Putamen (tissue), 1 donor: ENCODE results near the gene SHB.

Experiments
- DNase-seq: peaks from one replicate; pipeline ENCODE4 v3.0.0-alpha.2; 2016; ENCODE audit warnings: low spot score

The SHB gene

DNA sequence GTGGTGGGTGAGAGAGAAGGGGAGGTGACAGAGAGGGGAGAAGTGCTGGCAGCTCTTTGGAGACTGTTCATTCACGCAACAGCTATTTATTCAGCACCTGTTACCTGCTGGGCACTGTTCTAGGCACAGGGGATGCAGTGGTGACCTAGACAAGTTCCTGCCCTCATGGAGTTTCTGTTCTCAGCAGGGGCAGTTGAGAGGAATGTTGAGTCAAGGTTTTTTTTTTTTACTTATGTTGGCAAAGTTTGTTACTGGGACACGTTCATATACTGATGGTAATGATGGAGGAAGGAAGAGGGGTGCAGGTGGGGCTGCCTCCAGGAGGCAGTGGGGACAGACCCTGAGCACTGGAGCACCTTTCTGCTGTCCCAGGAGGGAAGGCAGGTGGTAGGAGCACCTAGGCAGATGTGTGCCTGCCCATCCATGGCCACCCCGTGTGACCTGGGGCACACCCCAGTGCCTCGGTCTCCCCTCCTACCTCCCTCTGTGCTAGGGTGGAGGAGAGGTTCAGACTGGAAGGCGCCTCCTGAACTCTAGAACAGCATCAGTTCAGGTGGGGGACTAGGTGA, 115.7 kb downstream of the SHB start:
- DNase-seq = no peak

DNA sequence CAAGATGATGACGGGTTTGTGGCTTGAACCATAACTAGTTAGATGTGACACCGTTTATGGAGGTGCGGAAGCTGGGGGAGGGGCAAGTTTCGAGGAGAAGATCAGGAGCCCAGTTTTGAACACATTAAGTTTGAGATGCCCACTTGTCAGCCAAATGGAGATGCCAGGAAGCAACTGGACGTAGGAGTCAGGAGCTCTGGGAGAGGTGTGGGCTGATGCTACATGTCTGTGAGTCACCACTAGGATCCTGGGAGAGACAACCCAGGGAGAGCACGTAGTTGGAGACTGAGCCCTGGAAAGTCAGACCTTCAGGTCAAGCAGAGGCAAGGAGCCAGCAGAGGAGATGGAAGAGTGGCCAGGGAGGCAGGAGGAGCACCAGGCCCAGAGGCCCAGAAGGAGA, 116.3 kb downstream of the SHB start:
- no peak for DNase-seq

DNA sequence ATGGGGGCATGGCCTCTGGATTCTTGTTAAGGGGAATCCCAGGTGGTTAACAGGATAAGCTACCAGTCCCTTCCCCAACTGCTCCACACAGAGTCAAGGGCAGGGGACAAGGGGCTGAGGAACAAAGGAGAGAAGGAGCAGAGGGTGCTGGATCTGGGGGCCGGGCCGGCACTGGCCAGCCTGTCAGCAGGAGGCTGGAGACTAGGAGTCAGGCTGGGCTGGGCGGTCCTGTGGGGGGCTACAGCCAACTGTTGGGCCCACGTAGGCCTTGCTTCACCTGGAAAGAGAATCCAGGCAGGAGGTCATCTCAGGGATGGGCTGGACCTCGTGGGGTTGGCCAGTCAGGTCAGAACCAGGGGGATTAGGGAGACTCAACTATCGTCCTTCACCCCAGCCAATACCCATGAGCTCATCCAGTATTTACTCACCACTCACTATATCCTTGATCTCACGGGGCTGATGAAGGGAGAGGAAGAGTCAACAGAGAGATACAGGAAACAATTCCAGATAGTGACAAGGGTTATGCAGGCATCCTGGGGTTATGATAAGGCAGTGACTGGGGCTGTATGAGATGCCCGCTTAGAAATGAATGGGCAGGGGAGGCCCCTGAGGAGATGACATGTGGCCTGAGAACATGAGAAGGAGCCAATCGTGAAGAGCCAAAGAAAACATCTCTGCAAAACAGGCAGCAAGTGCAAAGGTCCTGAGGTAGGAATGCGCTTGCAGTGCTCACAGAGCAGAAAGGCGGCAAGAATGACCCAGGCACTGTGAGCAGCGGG, 117.2 kb downstream of the SHB start:
- no peak for DNase-seq

DNA sequence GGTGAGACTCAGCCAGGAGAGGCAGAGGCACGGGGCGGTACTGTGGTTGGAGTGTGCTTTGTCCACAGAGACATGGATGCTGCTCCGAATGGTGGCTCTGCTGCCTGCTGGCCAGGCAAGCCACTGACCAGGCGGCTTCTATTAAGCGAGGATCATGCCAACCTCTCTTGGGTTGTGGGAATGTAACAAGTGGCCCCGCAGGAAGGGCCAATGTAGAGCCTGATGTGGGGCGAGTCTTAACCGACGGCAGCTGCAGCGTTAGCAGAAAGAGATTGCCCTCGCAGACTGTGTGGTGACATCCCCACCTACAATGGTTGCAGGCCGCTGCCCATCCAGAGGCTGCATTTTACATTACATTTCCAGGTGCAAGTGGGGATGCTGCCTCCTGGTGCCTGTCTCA, 118.5 kb downstream of the SHB start:
- DNase-seq = no peak

DNA sequence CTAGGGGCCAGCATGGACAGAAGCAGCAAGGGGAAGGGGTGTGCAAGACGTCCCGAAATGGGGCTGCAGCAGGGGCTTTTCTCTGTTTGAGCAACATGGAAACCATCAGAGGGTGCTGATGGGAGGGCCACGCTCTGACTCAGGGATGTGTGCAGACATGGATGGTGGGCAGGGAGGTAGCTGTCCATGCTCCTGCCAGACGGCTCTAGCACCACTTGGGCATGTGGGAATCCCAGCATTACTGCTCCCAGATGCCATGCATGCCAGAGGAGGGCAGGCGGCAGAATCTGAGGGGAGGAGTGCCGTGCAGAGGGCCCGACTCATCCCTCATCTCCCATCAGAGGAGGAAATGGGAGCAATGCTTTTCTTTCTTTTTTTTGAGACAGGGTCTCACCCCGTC, 119.5 kb downstream of the SHB start:
- no peak for DNase-seq

DNA sequence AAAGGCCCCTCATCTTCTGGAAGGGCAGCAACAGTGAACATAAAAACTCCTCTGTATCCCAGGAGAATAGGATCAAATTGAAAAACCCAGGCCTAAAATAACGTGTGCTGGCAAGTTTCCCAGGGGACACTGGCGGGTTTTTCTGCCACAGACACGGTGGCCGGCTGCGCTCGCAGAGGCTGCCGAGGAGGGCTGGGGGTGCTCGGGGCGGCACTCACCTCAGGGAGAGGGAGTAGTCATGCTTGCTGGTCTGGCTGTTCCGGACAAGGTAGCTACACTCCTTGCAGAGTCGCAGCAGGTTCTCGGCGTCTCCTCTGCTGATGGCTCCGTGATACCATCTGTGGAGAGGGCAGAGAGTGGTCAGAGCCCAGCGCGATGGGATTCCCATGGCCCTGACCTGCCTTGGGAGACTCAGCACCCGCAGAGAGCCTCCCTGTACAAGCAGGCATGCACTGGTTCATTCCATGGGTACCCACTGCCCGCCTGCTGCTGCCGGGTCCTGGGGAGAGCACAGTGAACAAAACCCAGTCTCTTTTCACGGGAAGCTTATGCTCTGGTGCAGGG, 120.5 kb downstream of the SHB start:
- DNase-seq = no peak

DNA sequence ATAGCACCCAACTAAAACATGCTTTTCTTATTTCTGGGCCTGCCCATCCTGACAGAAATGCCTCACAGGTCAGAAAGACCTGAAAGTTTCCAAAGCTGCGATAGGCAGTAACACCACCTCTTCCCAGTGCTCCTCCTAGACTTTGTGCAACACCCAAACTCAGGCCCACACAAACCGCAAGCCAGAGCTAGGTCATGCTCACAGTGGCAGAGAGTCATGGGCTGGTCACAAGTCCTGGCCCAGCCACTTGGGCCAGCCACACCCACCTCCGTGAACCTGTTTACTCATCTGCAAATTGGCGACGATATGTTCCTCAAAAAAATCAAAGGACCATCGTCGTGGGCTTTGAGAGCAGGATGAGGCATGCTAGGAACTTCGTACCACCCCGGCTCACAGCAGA, 121.0 kb downstream of the SHB start:
- no peak for DNase-seq

DNA sequence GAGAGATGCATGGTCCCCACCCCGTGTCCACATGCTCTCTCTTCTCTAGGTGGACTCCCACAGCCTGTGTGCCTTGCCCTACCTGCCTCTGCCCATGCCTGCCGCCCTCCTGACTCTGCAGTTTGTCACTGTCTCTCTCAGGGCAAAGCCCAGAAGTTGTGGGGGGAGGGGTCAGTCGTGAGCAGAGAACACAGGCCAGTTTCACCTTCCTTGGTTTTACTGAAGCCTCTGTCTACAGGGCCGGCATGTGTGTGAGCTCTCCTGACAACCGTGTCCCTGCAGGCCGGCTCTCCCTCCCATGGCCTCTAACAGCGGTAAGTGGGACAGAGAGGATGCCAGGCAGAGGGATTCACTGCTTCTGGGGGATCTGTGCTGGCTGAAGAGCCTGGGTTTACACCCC, 121.6 kb downstream of the SHB start:
- no peak for DNase-seq

DNA sequence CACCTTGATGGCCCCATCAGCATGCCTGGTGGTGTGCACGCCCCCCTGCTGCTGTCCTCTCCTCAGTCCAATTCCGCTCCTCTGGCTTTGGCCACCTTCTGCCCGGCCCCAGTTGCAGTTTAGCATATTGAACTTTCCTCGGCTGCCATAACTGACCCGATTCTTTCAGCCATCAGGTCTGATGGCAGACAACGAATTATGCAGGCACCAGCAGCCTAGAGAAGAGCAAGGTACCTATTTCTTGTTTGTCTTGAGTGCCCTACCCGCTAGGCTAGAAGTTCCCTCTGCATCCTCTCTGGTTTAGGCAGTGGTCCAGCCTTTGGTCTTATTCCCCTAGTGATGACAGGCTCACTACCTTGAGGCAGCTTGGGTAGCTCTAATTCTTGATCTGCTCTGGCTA, 122.1 kb downstream of the SHB start:
- no peak for DNase-seq

DNA sequence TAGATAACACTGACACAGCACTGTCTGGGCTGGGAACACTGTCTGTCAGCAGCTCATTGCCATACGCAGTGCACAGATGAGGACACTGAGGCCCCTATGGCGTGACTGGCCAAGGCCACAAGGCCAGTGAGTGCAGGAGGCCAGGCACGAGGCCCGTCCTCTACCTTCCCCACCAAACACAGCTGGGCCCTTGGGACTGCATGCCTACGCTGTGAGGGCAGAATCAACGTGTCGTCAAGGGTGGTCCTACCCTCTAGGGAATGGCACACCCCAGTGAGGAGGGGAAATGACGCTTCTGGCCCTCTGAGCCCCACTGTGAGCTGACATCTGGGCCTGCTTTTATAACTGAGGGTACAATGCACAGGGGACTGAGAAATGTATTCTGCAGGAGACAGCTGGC, 123.0 kb downstream of the SHB start:
- DNase-seq = no peak

DNA sequence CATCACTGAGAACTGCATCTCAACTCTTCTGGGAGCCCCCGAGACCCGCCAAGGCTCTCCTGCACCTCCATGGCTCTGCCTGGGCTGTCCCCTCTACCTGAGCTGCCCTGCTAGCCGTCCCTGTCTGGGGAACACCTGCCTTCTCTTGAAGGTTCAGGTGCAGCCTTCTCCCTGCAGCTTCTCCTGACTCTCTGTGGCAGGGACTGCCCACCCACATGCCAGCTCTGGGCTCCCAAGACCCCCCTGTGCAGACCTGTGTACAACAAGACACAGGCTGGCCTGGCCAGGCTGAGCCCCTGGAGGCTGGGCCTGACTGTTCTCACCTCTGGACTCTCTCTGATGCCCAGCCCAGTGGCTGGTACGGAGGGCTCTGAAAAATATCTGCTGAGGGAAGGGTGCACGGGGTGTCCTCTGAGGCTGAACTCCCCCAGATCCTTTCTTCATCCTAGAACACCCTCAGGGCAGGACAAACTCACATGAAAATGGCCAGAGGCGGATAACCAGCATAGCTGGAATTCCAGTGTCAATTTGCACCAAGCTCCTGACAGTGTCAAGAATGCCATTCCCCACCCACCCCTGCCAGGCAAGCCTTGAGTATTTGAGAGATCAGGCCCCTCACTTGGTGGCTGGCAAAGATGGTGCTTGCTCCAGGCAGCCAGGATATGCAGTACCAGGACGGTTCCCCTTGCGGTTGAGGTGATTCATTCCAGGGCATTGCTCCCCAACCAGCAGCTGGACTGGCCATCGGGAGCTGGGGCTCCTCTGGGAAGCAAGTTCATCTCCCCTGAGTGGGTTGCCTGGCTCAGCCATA, 124.2 kb downstream of the SHB start:
- DNase-seq = no peak

DNA sequence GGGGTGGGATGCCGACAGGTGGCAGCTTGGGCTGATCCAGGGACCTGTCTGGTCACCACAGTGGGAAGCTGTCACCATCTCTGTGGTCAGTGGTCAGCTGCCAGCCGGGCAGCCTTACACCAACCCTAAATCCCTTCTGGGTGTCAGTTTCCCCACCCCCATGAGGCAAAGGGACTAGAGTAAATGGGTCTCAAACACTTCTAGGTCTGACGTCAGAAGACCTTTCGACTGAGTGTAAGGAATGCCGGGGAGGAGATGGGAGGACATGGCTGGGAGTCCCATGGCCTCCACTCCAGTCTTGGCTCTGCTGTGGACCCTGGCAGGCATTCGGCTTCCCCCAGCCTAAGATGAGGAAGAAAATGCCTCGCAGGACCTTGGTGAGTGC, 124.8 kb downstream of the SHB start:
- no peak for DNase-seq

DNA sequence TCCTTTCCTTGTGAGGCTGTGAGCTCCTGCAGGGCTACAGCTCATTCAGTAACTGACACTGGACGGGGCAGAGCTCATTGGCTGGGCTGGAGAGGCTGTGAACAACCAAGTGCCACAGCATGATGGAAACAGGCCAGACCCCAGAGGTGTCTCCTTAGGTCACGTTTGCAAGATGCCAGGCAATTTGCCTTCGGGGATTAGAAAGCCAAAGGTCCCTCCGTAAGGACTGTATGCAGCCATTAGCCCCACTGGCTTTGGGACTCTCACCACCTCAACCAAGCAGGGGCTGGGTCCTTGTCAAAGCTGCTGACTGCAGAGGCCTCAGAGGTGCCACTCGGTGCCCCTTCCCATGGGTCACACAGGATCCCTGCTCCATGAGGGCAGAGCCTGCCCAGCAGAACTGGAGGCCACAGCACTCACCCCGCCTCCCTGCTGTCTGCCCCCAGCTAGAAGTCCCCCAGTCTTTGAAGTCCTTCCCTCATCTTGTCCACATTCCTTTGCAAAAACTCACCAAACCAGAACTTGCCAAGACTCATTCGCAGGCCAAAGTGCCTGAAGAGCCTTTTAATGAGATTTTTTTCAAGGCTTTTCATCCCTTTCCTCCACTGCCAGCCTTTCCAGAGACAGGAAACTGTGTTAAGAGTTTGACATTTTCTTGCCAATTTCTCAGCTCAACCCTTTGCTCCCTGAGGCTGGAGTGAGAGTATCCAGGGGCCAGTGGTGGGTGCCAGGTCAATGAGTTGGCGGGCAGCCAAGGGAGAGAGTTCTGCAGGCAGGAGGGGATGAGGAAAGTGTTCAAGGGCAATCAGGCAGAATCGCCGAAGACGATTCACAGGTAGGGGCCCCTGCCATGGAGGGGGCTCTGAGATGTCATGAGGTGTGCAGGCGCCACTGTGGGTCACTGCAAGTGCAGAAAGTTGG, 125.4 kb downstream of the SHB start:
- no peak for DNase-seq

DNA sequence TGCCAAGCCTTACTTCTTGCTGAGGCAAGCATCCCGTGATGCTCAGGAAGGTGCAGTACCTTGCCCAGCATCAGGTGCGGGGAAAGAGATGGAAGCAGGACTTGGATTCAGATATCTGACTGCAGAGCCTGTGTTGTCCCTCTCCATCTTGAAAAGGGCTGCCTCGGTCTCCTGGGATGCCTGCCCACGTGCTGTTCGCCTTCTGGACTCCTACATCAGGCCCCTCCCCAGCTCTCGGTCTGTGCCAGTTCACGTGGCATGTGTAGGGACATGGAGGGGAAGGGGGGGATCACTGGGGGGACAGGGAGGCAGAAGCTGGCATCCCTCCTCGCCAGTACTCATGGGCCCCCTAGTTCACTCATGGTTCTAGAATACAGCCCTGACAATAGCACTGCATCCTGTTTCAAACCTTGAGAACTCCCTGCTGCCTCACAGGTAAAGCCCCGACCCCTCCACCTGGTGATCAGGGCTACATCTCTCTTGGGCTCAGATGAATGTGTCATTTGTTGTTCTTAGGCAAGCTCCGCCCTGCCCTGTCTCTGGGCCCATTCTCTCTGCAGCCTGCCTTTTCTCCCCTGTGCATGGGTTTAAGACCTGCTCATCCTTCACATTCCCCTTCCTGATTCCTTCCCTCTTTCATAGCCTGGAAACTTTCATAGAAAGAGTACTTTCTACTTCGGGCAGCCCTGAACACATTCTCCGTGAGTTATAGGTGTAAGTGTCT, 126.2 kb downstream of the SHB start:
- DNase-seq = no peak

DNA sequence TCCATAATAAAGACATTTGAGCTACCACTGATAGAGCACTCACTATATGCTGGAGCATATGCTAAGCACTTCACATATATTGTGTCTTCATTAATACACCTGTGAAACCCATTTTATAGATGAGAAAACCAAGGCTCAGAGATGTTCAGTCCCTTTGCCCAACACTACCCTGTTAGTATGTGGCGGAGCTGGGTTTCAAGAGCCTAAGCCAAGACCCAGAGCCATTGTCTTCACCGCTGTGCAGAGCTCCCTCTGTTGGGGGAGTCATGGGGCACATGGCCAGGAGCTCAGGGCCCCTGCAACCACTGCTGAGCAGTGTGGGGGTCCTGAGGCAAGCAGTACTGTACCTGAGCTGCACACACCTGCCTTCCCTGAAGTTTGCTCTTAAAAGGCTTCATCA, 127.8 kb downstream of the SHB start:
- DNase-seq = no peak

DNA sequence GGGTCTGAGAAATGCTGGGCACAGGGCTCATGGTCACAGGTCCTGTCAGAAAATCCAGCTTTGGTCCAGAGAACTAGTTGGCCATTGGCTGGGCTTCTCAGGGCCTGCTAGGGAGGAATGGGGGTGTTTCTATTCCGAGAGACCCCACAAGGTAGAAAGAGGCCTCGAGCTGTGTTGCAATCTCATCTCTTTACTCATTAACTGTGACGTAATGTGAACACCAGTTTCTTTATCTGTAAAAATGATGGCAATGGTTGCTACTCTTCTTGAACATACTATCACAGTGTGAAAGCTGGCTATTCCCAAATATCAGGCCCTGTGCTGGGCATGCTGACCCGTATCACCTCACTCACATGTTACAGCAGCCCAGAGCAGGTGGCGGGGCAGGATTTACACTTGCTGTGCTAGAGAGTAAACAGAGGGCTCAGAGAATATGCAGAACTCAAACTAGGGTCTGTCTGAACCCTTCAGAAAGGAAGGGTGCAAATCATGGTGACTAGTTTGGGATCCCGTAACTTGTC, 129.4 kb downstream of the SHB start:
- DNase-seq = no peak

DNA sequence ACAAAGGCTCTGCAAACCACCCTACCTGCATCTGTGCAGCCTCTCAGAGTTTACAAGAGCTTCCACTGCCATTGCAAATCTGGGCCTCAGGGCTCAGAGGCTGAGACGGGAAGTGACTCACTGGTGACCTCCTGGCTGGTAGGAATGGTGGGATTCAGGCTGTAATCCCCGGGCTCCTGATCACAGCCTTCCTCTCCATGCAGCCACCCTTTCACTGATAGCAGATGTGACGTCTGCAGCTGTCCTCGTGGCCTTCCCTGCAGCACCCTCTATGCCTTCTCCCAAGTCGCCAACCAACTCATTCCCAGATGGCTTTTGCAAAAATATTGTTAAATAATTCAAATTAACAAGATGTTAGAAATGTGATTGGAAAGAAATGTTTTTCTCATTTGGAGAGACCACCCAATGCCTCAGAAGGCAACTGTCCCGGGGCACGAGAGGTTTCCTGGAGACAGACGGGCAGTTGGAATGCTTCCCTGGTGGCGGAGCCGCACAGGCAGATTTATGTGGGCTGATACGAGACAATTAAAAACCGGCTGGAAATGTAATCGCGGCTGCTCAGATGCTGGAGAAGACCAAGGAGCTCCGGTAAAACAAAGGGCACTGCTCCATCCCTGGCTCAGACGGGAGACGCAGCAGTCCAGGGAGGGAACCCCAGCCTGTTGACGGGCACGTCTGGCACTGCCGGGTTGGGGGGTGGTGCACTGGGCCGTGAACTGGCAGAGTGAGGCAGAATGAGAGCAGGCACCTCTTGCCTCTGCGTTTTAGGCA, 130.7 kb downstream of the SHB start:
- DNase-seq = no peak

DNA sequence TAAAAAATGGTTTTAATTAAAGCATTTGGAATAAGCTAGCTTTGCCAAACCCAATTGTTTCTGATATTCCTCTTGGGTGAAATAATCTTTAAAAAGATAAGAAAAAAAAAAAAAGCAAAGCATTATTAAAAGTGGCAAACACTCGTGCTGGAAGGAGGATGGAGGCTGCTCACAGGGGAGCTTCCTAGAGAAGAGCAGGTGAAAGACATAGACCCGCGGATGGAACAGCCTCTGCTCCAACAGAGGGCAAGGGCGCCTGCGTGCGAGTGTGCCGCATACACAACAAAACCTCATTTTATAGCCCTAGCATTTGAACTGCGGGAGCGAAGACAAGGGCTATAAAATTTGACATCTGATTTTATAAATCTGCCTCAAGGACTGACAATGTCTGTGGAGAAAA, 131.7 kb downstream of the SHB start:
- DNase-seq = no peak

DNA sequence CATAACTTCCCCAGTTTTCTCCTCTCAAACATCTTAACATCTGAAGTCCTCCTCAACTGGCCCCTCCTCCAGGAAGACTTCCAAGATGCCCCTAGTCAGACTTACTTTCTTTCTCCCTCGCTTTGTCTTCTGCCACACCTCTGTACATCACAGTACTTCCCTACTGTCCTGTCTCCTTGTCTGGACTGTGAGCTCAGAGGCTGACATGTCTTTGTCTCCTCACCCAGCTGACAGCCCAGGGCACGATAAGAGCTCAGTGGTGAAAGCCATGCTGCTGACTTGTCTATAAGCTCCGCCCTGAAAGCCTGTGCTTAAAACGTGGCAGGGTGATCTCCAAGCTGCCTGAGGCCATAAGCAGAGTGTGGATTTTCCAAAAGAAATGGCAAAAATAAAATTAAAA, 132.1 kb downstream of the SHB start:
- DNase-seq = no peak

DNA sequence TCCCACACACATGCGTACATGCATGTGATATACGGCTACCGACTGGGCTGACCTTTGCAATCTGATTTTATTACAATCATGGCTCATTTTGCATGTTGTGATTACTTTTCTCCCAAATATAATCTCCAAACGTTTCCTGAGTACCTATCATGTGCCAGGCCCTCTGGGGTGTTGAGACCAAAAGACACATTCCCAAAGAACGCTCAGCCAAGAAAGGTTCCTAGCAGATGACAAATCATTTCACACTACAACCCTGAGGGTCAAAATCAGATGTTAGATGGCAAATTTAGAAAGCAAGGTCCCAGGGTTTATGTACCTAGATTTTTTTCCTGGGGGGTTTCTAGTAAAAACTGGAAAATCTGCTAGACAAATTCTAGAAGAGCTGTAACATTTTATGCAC, 132.7 kb downstream of the SHB start:
- DNase-seq = no peak
